K562 (cell line): Measurements from ENCODE around the gene APOLD1.

Experiments used
- UBTF ChIP-seq, 2 experiments: IDR thresholded peaks; 2 replicates each; pipeline ENCODE4 v1.6.1; 2012; ENCODE audit warnings: improper control_type of control experiment in 2 of 2, low read depth in 2 of 2, low read length in 2 of 2, borderline replicate concordance in 1 of 2
- ZNF311 ChIP-seq: fragments of 250-450 bp; sonication (Bioruptor Pico); IDR thresholded peaks from 2 replicates; pipeline ENCODE4 v1.4.0; 2020; ENCODE audit warnings: mild to moderate bottlenecking, moderate library complexity
- TF ChIP-seq, protein P1 (sequence below): sonication (generic); formaldehyde crosslinking; IDR thresholded peaks from 2 replicates; pipeline ENCODE4 v1.9.0; 2022; ENCODE audit warnings: mild to moderate bottlenecking, missing genetic modification reagents

DNA sequence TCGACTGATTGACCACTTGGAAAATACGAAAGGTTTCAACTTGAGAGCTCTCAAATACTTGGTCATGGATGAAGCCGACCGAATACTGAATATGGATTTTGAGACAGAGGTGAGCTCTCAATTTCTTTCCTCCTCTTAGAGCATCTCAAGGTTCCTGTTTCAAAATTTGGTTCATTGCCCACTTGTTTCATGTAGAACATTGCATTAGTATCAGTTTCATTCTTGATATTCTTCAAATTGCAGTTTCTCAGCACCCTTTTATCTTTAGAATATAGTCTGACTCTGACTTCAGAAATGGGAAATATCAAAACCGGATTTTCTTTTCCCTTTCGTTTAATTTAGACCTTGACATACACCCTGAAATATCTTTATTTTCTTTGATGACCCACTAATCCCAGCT is 36.5 kb downstream of the APOLD1 start:
- TF ChIP-seq, protein P1, sequence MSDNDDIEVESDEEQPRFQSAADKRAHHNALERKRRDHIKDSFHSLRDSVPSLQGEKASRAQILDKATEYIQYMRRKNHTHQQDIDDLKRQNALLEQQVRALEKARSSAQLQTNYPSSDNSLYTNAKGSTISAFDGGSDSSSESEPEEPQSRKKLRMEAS (CRISPR knock-in tag), result no peak
- no peak for TF ChIP-seq UBTF (IDR thresholded peaks at IDR 0.05; ENCODE audit: borderline replicate concordance in 1 of 2, low read depth in 2 of 2, low read length in 2 of 2)
- no peak for TF ChIP-seq ZNF311 (CRISPR knock-in tag)
